HepG2 (cell line): ENCODE data around the gene RPL37A. TPM values are rescaled to one million over a fixed set of nuclear protein-coding genes. Genes with fewer than 3 reads are reported as not detected.
A peak's percentile ranks its signal among the peaks of the same experiment; 100 is the strongest.

Source experiments
- ATAC-seq: fragments of 200-7000 bp; cut with Tn5 transposase; 3 replicates; pipeline ENCODE4 v1.9.1; 2020; ENCODE audit warnings: mild to moderate bottlenecking, moderate library complexity
- BruUV-seq: library from RNA; stranded (reverse); fragments of 400-500 nt; replicated peaks from 2 replicates; lab custom pipeline; 2021; lab: Mats Ljungman, UMichigan
- CTCF ChIA-PET: fragments of 300-600 bp; formaldehyde crosslinking; extraction: SDS; loops from one replicate; lab custom pipeline; 2021; ENCODE audit warnings: low total read pairs, inconsistent platforms, low intra/inter-chr PET ratio; lab: Yijun Ruan, JAX
- POLR2A ChIA-PET: fragments of 350-600 bp; sonication (Branson Sonifier 250); formaldehyde crosslinking; loops from one replicate; lab custom pipeline; 2020; ENCODE audit warnings: antibody characterized with exemption, inconsistent platforms; lab: Yijun Ruan, JAX
- DNase-seq: peaks from one replicate; pipeline ENCODE4 v3.0.0-alpha.2; 2015; ENCODE audit warnings: low spot score
- FAIRE-seq: peaks from 3 replicates; lab custom pipeline; 2011; peaks lifted over from hg19 to GRCh38; lab: Jason Lieb, UNC
- H2AFZ ChIP-seq: one replicate; pipeline ENCODE4 v1.6.1; 2011; ENCODE audit warnings: low read length, inconsistent platforms
- H3K27ac ChIP-seq: fragments of 300-600 bp; 3 replicates; pipeline ENCODE4 v1.8.0; 2011; ENCODE audit warnings: mixed run types, mild to moderate bottlenecking, mixed read lengths, low read length, inconsistent platforms; ENCODE audit not compliant: insufficient read depth; ENCODE audit errors: extremely low read length
- H3K27me3 ChIP-seq, 2 experiments: fragments of 200-600 bp in 1 of 2; 2 replicates in 1 of 2; 3 replicates in 1 of 2; pipeline versions ENCODE4 v1.6.0 to v1.8.0; 2011; ENCODE audit warnings: low read length in 2 of 2, mild to moderate bottlenecking in 2 of 2, moderate library complexity in 2 of 2, inconsistent platforms in 1 of 2; ENCODE audit not compliant: insufficient read depth in 2 of 2, control insufficient read depth in 1 of 2
- H3K36me3 ChIP-seq, 2 experiments: fragments of 200-600 bp in 1 of 2; replicated peaks in 1 of 2; 2 replicates in 1 of 2; 3 replicates in 1 of 2; pipeline versions ENCODE4 v1.5.1 to v1.8.0; 2011; ENCODE audit warnings: low read length in 2 of 2, inconsistent platforms in 1 of 2; ENCODE audit not compliant: insufficient read depth in 2 of 2, control insufficient read depth in 1 of 2
- H3K4me1 ChIP-seq: 2 replicates; pipeline ENCODE4 v1.5.1; 2012; ENCODE audit warnings: low read length, inconsistent platforms; ENCODE audit not compliant: insufficient read depth
- H3K4me2 ChIP-seq: 2 replicates; pipeline ENCODE4 v1.6.0; 2011; ENCODE audit warnings: low read depth, low read length, inconsistent platforms
- H3K4me3 ChIP-seq, 3 experiments: fragments of 200-600 bp in 1 of 3; sonication (generic), shearing (Covaris generic) in 1 of 3; replicated peaks in 1 of 3; 2 replicates each; pipeline ENCODE4 v1.5.1; 2011 to 2016; ENCODE audit warnings: low read length in 3 of 3, inconsistent platforms in 2 of 3, low read depth in 2 of 3, mild to moderate bottlenecking in 2 of 3, control low read depth in 1 of 3, mixed read lengths in 1 of 3; ENCODE audit not compliant: insufficient read depth in 1 of 3
- H3K79me2 ChIP-seq: one replicate; pipeline ENCODE4 v1.6.1; 2011; ENCODE audit warnings: low read length, inconsistent platforms; ENCODE audit not compliant: insufficient read depth
- H3K9ac ChIP-seq: 2 replicates; pipeline ENCODE4 v1.6.0; 2011; ENCODE audit warnings: mild to moderate bottlenecking, low read depth, low read length, inconsistent platforms; ENCODE audit not compliant: insufficient read depth
- H3K9me3 ChIP-seq: 2 replicates; pipeline ENCODE4 v1.5.1; 2012; ENCODE audit warnings: mild to moderate bottlenecking, low read length
- H4K20me1 ChIP-seq: 2 replicates; pipeline ENCODE4 v1.6.0; 2011; ENCODE audit warnings: inconsistent platforms, mild to moderate bottlenecking, low read length, moderate library complexity; ENCODE audit not compliant: insufficient read depth
- ATF7 ChIP-seq, 2 experiments: fragments of 450-650 bp in 1 of 2; sonication (generic) in 1 of 2; formaldehyde crosslinking in 1 of 2; IDR thresholded peaks; 2 replicates each; pipeline versions ENCODE4 v1.4.0 to v1.6.1; 2016 to 2020; ENCODE audit warnings: antibody characterized with exemption in 1 of 2, mild to moderate bottlenecking in 1 of 2, missing genetic modification reagents in 1 of 2
- CREB1 ChIP-seq, 2 experiments: fragments of 450-650 bp in 1 of 2; IDR thresholded peaks; 2 replicates each; pipeline ENCODE4 v1.6.1; 2016 to 2017; ENCODE audit warnings: control low read depth in 1 of 2, mild to moderate bottlenecking in 1 of 2, missing compliant biosample characterization in 1 of 2, missing genetic modification characterization in 1 of 2
- E2F1 ChIP-seq: sonication (generic); formaldehyde crosslinking; IDR thresholded peaks from 2 replicates; pipeline ENCODE4 v1.5.0; 2020; ENCODE audit warnings: missing genetic modification reagents
- FOXO4 ChIP-seq: sonication (generic); formaldehyde crosslinking; conservative IDR thresholded peaks from 2 replicates; pipeline ENCODE4 v1.8.1; 2023; ENCODE audit warnings: missing genetic modification reagents
- RNF2 ChIP-seq: fragments of 450-650 bp; conservative IDR thresholded peaks from 2 replicates; pipeline ENCODE4 v1.6.1; 2016; ENCODE audit warnings: low read depth
- SP2 ChIP-seq: sonication (generic); formaldehyde crosslinking; IDR thresholded peaks from 2 replicates; pipeline ENCODE4 v1.5.1; 2020; ENCODE audit warnings: mild to moderate bottlenecking, missing genetic modification reagents
- SP5 ChIP-seq: IDR thresholded peaks from 2 replicates; pipeline ENCODE4 v1.6.1; 2016; ENCODE audit warnings: low read depth, borderline replicate concordance
- ZKSCAN5 ChIP-seq: sonication (generic); formaldehyde crosslinking; IDR thresholded peaks from 2 replicates; pipeline ENCODE4 v1.5.1; 2020; ENCODE audit warnings: mild to moderate bottlenecking, missing genetic modification reagents
- ZNF597 ChIP-seq: sonication (generic); formaldehyde crosslinking; IDR thresholded peaks from 2 replicates; pipeline ENCODE4 v1.5.0; 2020; ENCODE audit warnings: missing genetic modification reagents
- ZNF703 ChIP-seq: sonication (generic); formaldehyde crosslinking; IDR thresholded peaks from 2 replicates; pipeline ENCODE4 v1.5.1; 2020; ENCODE audit warnings: missing genetic modification reagents, mild to moderate bottlenecking, moderate library complexity, borderline replicate concordance
- WGBS: methylation state at CpG from one replicate; pipeline ENCODE4 v1.1.6; 2017; ENCODE audit warnings: low lambda C conversion rate; 5-methylcytosine and 5-hydroxymethylcytosine counted together
- in situ Hi-C: cut with HindIII; loops from 2 replicates; pipeline ENCODE4 v1.10.0; 2017; ENCODE audit warnings: low pct_unique_long_range_greater_than_20kb; ENCODE audit not compliant: extremely low pct_ligation_motif_present
- intact Hi-C: fragments of 100-400 bp; cut with micrococcal nuclease; formaldehyde crosslinking; loops from one replicate; pipeline ENCODE4 v1.10.0; 2022; ENCODE audit not compliant: unreplicated experiment
- polyA plus RNA-seq, 8 experiments: library from polyadenylated mRNA; depleted of rRNA in 3 of 8; stranded (reverse) in 7 of 8; unstranded in 1 of 8; fragments of >200 nt; fragmentation: Illumina TruSeq in 4 of 8; extraction: Trizol in 4 of 8; gene quantifications; 2 replicates each; pipeline versions ENCODE4 v1.2.1 to v1.2.3, GENCODE V29; 2011 to 2016; ENCODE audit warnings: low read depth in 4 of 8, missing spikeins in 1 of 8, mixed read lengths in 1 of 8; ENCODE audit not compliant: insufficient read depth in 1 of 8
- total RNA-seq, 5 experiments: library from RNA; depleted of rRNA; stranded (reverse); fragments of >200 nt; fragmentation: Illumina TruSeq; extraction: Trizol; gene quantifications; 2 replicates each; pipeline ENCODE4 v1.2.3, GENCODE V29; 2016; ENCODE audit warnings: low read depth in 1 of 5
- TF ChIP-seq, protein P1 (sequence below): sonication (generic); formaldehyde crosslinking; IDR thresholded peaks from 2 replicates; pipeline ENCODE4 v1.4.0; 2020; ENCODE audit warnings: mild to moderate bottlenecking, missing genetic modification reagents

Gene RPL37A
- total and polyA plus RNA-seq, 2 of the 13 experiments (the other 11 are each of a cell fraction or from before 2014, with no cell fraction given): 6,902 to 7,910 TPM

DNA sequence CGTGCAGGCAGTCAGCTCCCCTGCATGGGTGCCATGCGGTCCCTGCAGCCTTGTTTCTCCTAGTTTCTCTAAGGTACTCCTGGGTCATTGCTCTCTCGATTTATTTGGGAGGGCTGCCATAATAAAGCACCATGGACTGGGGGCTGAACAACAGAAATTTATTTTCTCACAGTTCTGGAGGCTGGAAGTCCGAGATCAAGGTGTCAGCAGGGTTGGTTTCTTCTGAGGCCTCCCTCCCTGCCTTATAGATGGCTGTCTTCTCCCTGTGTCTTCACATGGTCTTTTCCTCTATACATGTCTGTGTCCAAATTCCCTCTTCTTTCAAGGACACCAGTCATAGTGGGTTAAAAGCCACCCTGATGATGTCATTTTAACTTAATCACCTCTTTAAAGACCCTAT is 40.5 kb downstream of the RPL37A start:
- Histone ChIP-seq H3K27ac (no peak overlapping the region), H3K9ac (no peak overlapping the region), H4K20me1 (no peaks in the 10 kb centered on the region), H3K79me2 (no peaks in the 10 kb centered on the region), H2AFZ (no peak overlapping the region), H3K4me2 (no peak overlapping the region), H3K4me1 (peaks cover 59% of the 10 kb centered on the region), H3K27me3 (peaks cover 0 to 8% of the 10 kb centered on the region in 2 experiments; a peak in 1 of 5 replicates), H3K4me3 (no peak overlapping the region), H3K9me3 (no peaks in the 10 kb centered on the region), H3K36me3 (no peaks in the 10 kb centered on the region)
- ATAC-seq: no peak
- POLR2A ChIA-PET: no interaction called here
- TF ChIP-seq ATF7 (IDR thresholded peaks at IDR 0.05) (peak; percentile 85), ATF7 (CRISPR knock-in tag; IDR thresholded peaks at IDR 0.05) (no peak), CREB1 (IDR thresholded peaks at IDR 0.05) (0 out of 2 replicates have a peak, but pooled peaks have one; percentile 2), CREB1 (CRISPR knock-in tag; IDR thresholded peaks at IDR 0.05) (no peak), SP5 (CRISPR knock-in tag) (no peak), ZNF597 (no peak), E2F1 (CRISPR knock-in tag) (no peak), FOXO4 (CRISPR knock-in tag) (no peak), SP2 (CRISPR knock-in tag) (no peak), ZKSCAN5 (CRISPR knock-in tag) (no peak), RNF2 (no peak), ZNF703 (CRISPR knock-in tag) (no peak)
- TF ChIP-seq, protein P1, sequence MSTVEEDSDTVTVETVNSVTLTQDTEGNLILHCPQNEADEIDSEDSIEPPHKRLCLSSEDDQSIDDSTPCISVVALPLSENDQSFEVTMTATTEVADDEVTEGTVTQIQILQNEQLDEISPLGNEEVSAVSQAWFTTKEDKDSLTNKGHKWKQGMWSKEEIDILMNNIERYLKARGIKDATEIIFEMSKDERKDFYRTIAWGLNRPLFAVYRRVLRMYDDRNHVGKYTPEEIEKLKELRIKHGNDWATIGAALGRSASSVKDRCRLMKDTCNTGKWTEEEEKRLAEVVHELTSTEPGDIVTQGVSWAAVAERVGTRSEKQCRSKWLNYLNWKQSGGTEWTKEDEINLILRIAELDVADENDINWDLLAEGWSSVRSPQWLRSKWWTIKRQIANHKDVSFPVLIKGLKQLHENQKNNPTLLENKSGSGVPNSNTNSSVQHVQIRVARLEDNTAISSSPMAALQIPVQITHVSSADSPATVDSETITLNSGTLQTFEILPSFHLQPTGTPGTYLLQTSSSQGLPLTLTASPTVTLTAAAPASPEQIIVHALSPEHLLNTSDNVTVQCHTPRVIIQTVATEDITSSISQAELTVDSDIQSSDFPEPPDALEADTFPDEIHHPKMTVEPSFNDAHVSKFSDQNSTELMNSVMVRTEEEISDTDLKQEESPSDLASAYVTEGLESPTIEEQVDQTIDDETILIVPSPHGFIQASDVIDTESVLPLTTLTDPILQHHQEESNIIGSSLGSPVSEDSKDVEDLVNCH: 0 out of 2 replicates have a peak, but pooled peaks have one; percentile 8
- FAIRE-seq: no peak
- in situ Hi-C loops: no loop called here
- intact Hi-C loops: no loop called here
- 33% methylated on average over 4 of the region's 4 CpGs for WGBS
- no TSS peak for BruUV-seq
- CTCF ChIA-PET: no interaction called here
- no peak for DNase-seq
